Measurements from ENCODE around the gene TRMT6.

TRMT6 gene

GRCh38 chr20:5989539-5989938, 39.2 kb upstream of the TRMT6 start:
- Mint-ChIP-seq H3K27ac (no peak overlapping the region), H3K4me1 (no peaks in the 10 kb centered on the region), H3K27me3 (ENCODE audit: low read depth) (no peaks in the 10 kb centered on the region), H3K4me3 (no peak overlapping the region), H3K9me3 (no peaks in the 10 kb centered on the region), H3K36me3 (ENCODE audit: low read depth) (peaks cover 27% of the 10 kb centered on the region)
- TF ChIP-seq CTCF (IDR thresholded peaks at IDR 0.05; ENCODE audit: unreplicated experiment in 3 of 3) = no peak

GRCh38 chr20:5987383-5987782, 37.0 kb upstream of the TRMT6 start:
- peaks cover 32% of the 10 kb centered on the region for H3K36me3 Mint-ChIP-seq (ENCODE audit: low read depth)
- TF ChIP-seq CTCF (IDR thresholded peaks at IDR 0.05; ENCODE audit: unreplicated experiment in 3 of 3) = no peak
- H3K27ac Mint-ChIP-seq = no peak overlapping the region

GRCh38 chr20:5980720-5981538, 30.6 kb upstream of the TRMT6 start:
- Mint-ChIP-seq H3K27ac (peak overlapping the region in 1 of 3 experiments; percentile 78), H3K4me3 (no peak overlapping the region), H3K27me3 (ENCODE audit: low read depth) (no peaks in the 10 kb centered on the region), H3K9me3 (no peaks in the 10 kb centered on the region), H3K4me1 (no peaks in the 10 kb centered on the region), H3K36me3 (ENCODE audit: low read depth) (peaks cover 25% of the 10 kb centered on the region)
- no peak for TF ChIP-seq CTCF (IDR thresholded peaks at IDR 0.05; ENCODE audit: unreplicated experiment in 3 of 3)

More at GRCh38 chr20:5987383-5987782, 37.0 kb upstream of the TRMT6 start:
- Mint-ChIP-seq H3K4me1 (no peaks in the 10 kb centered on the region), H3K4me3 (no peak overlapping the region), H3K9me3 (no peaks in the 10 kb centered on the region), H3K27me3 (ENCODE audit: low read depth) (no peaks in the 10 kb centered on the region)

GRCh38 chr20:5979801-5980200, 29.5 kb upstream of the TRMT6 start:
- Mint-ChIP-seq H3K27me3 (ENCODE audit: low read depth) (no peaks in the 10 kb centered on the region), H3K4me3 (no peak overlapping the region), H3K36me3 (ENCODE audit: low read depth) (peaks cover 27% of the 10 kb centered on the region), H3K9me3 (no peaks in the 10 kb centered on the region), H3K4me1 (no peaks in the 10 kb centered on the region), H3K27ac (no peak overlapping the region)
- TF ChIP-seq CTCF (IDR thresholded peaks at IDR 0.05; ENCODE audit: unreplicated experiment in 3 of 3) = no peak

GRCh38 chr20:5977975-5978374, 27.6 kb upstream of the TRMT6 start:
- Mint-ChIP-seq H3K9me3 (no peaks in the 10 kb centered on the region), H3K4me3 (no peak overlapping the region), H3K36me3 (ENCODE audit: low read depth) (peaks cover 20% of the 10 kb centered on the region), H3K4me1 (no peaks in the 10 kb centered on the region), H3K27me3 (ENCODE audit: low read depth) (no peaks in the 10 kb centered on the region), H3K27ac (no peak overlapping the region)
- TF ChIP-seq CTCF (IDR thresholded peaks at IDR 0.05; ENCODE audit: unreplicated experiment in 3 of 3) = no peak

GRCh38 chr20:5977223-5977622, 26.9 kb upstream of the TRMT6 start:
- no peak for TF ChIP-seq CTCF (IDR thresholded peaks at IDR 0.05; ENCODE audit: unreplicated experiment in 3 of 3)
- Mint-ChIP-seq H3K4me1 (no peaks in the 10 kb centered on the region), H3K27ac (no peak overlapping the region), H3K36me3 (ENCODE audit: low read depth) (peaks cover 19% of the 10 kb centered on the region), H3K27me3 (ENCODE audit: low read depth) (no peaks in the 10 kb centered on the region), H3K4me3 (no peak overlapping the region), H3K9me3 (no peaks in the 10 kb centered on the region)
